ENCODE measurements around the gene TIFAB.

DNA sequence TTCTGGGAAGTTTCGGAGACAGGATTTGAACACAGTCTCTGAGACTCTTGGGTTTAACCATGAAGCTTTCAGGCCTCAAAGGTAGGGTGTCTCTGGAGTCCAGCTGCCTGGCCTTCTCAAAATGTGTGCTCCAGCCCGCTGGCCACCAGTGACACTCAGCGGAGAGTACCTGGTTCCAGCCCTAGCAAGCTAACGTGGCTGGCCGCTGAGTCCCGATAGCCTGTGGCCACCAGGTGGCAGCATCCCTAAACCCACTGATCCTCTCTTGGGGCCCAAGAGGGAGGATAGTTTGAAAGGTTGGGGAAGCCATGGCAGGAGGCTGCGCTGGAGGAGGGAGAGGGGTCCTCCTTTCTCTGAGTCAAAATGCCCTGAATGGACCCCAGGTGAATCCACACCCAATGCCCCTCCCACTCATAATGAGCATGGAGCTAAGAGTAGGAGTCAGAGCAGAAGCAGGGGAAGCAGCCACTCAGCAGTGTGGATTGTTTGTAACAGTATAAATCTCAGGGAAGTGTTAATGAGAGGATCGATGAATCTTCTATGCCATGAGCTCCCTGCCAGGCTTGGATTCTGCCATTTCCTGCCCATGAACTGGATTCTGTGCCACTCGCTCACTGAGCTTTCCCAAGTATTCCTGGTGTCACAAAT is 5.4 kb upstream of the TIFAB start:
- TF ChIP-seq EZH2 (IDR thresholded peaks at IDR 0.05; ENCODE audit: low read length, unreplicated experiment) (no peak), CTCF (conservative IDR thresholded peaks at IDR 0.05; ENCODE audit: low read depth, low read length) (peak; percentile 78), EZH2phosphoT487 (IDR thresholded peaks at IDR 0.05; ENCODE audit: borderline replicate concordance, low read length) (no peak)
